DMS53 treated with DMSO at 0.1 percent for 48 hours (cell line): ENCODE measurements around the gene TMX3.

ENCODE experiments used
- DNase-seq: peaks from one replicate; lab custom pipeline; 2025; ENCODE audit not compliant: unreplicated experiment; lab: John Stamatoyannopoulos, UW

The TMX3 gene

GRCh38 chr18:68713131-68713530, 1.8 kb downstream of the TMX3 start:
- DNase-seq = no peak

- no peak for DNase-seq
Measured at GRCh38 chr18:68707646-68708045, 7.3 kb downstream of the TMX3 start.

DNA sequence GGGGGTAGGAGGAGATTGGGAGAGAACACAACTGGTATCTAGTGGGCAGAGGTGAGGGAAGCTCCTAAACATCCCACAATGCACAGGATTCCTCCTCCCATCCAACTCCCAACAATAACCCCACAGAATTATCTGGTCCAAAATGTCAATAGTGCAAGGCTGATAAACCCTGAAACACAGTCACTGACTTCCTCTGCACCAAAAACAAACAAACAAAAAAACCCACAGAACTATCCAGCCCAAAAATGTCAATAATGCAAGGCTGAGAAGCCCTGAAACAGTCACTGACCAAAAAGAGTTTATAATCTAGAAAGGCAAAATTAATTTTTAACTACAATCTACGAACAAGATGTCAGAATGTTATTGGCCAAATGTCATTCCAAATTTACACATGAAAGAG, 9.8 kb downstream of the TMX3 start:
- no peak for DNase-seq

- no peak for DNase-seq
Measured at GRCh38 chr18:68703326-68703725, 11.6 kb downstream of the TMX3 start.

DNA sequence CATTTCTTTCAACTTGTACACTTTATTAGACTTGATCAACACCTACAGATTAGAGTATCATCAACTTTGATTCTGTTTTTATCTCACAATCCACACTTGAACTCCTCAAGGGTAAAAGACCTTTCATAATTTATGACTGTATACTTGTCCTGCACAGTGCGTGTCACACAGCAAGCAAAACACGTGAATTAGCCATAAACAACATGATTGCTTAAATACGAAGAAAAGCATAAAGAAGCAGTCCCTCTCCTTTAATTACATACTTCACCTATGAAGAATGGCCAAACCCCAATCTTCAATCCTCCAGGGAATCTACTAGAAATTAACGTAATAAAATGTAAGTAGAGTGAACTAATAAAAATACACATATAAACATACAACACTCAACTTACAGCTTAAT, 13.6 kb downstream of the TMX3 start:
- no peak for DNase-seq

DNA sequence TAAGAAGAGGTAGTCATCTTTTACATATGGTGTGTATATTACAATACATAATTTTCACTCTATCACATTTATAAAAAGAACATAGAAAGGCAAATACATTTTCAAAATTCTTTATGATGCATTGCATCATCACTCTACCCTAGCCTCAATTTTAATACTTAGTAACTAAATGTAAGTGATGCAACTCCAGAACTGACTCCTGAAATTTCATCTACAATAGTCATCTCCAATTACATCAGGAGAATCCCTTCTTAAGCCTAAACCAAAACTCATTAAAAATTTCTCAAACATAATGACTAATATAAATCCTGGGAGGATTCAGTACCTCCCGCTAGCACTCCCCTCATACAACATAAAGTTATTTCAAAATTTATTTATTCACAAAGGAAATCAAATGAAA, 15.9 kb downstream of the TMX3 start:
- no peak for DNase-seq

DNA sequence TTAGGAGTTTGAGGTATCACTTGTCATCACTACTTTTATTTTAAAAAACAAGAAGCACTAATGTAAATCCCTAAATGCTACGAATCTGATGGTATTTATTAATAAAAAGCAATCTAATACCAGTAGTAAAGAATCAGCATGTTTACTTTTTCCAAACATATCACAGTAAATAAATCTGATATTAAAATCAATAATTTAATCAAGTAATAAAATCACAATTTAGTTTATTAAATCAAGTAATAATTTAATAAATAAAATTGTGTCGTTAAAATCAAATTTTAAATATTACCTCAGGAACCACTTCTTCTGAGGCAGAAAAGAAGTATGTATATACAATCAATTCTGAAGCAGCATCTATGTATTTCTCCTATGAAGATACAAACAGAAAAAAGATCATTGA, 18.0 kb downstream of the TMX3 start:
- no peak for DNase-seq

DNA sequence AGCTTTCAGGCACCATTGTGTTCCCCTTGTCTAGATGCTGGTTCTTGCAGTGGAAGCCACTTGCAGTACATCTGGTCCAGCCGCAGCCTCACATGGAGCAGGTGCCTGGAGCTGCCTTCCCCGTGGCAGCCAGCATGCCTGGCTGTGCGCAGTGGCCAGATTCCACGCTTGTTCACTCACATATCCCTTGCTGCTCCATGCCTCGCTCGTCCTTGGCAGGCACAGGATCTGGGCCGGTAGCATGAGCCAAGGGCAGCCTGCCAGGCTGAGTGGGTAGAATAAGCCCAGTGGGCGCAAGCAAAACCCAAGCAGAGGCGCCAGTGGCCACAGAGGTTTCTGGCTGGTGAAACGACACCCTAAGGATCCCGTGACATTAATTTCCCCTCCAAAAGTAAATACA, 20.6 kb downstream of the TMX3 start:
- DNase-seq = no peak

GRCh38 chr18:68693091-68693815, 21.7 kb downstream of the TMX3 start:
- no peak for DNase-seq

DNA sequence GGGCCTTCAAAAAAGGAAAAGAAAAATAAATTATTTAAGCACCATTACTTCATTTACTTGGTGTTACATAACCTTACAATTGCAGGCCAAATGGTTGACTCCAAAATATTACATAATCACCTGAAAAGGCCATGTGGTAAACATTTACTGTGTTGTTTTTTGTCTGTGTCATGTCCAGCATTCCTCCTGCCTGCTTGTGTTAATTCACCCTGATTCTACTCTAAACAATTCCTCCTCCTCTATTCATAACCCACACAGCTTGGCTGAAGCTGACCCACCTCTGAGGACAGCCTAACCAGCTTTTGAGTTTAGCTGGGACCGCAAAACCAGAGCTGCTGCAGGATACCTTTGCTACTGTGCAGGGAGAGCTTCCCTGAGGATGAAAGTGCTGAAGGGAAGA, 35.4 kb downstream of the TMX3 start:
- no peak for DNase-seq

- DNase-seq = peak; percentile 33
Measured at GRCh38 chr18:68676913-68677312, 38.0 kb downstream of the TMX3 start.

DNA sequence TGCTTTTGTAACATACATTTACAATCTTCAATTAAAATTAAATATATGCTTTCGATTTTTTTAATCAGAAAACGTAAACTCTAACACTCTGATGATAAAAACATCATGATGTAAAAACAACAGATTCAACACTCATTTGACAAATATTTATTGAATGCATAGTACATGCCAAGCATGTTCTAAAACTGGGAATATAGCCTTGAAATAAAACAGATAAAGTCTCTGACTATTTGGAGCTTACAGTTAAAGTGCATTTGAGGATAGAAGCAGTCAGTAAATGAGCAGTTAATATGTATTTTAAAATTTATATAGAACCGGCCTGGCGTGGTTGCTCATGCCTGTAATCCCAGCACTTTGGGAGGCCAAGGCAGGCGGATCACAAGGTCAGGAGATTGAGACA, 47.8 kb downstream of the TMX3 start:
- no peak for DNase-seq

GRCh38 chr18:68666381-68666780, 48.5 kb downstream of the TMX3 start:
- DNase-seq = no peak

DNA sequence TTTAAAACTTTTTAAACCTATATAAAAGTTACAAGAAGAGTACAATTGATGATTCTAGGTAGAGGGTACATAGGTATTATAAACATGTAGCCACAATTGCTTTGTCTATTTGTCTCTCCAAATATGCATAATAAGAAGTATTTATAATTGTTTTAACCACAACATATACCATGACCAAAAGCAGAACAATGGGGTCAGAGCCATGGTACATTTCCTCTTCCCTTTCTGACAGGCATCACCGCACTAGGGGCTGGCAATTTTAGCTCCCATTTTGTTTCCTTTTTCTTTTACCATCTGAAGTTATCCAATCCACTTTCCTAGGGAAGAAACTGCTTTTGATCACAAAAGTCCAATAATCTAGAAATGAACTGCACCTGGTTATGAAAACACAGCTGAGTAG, 49.3 kb downstream of the TMX3 start:
- DNase-seq = no peak

GRCh38 chr18:68662754-68663153, 52.2 kb downstream of the TMX3 start:
- DNase-seq = peak; percentile 71

DNA sequence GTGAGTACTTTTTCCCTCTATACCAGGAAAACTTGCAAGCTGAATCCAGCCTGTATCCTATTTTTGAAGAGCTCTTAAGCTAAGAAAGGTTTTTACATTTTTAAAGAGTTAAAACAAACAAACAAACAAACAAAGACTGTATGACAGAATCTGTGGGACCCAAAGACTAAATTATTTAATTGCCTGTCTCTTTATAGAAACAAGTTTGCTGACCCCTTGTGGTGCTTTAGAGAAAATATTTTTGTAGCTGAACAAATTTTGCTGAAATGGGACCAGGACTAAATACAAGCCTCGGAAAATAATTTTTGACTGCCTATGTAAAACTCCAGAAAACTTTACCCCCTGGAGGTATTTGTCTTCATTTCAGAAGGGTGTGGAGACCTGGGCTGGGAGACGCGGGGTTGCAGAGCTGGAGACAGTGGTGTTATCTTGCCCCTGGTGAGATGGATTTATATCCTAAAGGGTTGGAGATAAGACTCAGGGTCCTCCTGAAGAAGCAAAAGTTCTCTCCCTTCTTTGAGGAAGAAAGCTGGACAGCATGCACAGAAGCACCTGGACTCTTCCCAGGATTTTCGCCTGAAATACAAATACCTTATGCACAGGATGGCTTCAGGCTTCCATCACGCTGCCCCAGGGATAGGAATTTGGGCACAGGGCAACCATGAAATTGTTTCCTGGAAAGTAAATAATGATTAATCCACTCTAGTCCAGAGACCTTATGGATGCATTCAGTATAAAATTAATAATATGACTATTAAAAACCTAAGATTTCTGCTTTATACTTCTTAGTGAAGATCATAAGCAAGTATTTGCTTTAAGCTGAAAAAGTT, 54.3 kb downstream of the TMX3 start:
- DNase-seq = peak; percentile 71

DNA sequence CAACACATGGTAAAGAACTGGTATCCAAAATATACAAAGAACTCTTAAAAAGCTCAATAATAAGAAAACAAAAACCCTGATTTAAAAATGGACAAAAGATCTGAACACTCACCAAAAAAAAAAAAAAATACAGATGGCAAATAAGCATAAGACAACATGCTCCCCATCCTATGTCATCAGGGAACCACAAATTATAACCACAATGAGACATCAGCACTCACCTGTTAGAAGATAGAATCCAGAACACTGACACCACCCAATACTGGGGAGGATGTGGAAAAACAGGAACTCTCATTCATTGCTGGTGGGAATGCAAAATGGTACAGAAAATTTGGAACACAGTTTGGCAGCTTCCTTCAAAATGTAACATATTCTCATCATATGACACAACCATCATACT, 66.7 kb downstream of the TMX3 start:
- DNase-seq = no peak

GRCh38 chr18:68642003-68642402, 72.9 kb downstream of the TMX3 start:
- DNase-seq = no peak

- DNase-seq = no peak
Measured at GRCh38 chr18:68640861-68641260, 74.0 kb downstream of the TMX3 start.

- DNase-seq = no peak
Measured at GRCh38 chr18:68638613-68639012, 76.3 kb downstream of the TMX3 start.

- DNase-seq = no peak
Measured at GRCh38 chr18:68627812-68628211, 87.1 kb downstream of the TMX3 start.
